GM12873 (cell line): ENCODE results near the gene ACER2.

Experiments used
- TF ChIP-seq, protein P1 (sequence below): IDR thresholded peaks from 2 replicates; pipeline ENCODE4 v1.5.1; 2012; ENCODE audit warnings: low read depth, mild to moderate bottlenecking, moderate library complexity, low read length, control low read depth; ENCODE audit not compliant: insufficient read depth; ENCODE audit errors: missing control alignments

The ACER2 gene

DNA sequence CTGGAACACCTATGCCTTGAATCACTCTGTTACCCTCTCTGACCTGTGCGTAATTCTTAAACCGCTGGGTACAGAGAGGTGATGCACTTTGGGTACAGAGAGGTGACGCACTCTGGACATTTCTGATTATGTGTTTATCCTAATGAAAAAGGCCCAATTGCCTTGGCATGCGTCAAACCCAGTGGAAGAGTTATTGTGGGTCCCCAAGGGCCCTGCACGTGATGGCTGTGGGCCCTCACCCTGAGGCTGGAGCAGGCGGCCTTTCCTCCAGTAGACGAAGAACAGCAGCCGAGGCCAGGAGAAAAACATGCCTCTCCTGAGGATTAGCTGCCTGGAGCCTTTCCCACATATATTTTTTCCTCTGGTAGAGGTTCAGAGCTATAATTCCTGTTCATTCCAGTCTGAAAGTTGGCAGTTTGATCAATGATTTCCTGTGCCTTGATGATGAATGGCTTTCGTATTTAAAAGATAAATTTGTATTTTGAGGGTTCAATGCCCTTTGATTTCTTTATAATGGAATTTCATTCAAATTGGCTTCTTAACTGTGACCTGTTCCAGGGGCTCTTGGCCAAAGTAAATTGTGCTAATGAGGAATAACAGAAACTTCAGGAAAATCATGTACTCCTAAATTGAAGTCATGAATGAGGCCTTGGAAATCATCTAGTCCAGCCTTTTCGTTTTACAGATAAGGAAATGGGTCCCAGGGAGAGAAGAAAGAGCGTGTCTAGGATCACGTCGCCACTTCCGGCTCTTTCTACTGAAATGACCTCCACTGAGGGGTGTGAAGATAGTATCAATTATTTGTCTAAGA lies 22.8 kb downstream of the ACER2 start:
- TF ChIP-seq, protein P1, sequence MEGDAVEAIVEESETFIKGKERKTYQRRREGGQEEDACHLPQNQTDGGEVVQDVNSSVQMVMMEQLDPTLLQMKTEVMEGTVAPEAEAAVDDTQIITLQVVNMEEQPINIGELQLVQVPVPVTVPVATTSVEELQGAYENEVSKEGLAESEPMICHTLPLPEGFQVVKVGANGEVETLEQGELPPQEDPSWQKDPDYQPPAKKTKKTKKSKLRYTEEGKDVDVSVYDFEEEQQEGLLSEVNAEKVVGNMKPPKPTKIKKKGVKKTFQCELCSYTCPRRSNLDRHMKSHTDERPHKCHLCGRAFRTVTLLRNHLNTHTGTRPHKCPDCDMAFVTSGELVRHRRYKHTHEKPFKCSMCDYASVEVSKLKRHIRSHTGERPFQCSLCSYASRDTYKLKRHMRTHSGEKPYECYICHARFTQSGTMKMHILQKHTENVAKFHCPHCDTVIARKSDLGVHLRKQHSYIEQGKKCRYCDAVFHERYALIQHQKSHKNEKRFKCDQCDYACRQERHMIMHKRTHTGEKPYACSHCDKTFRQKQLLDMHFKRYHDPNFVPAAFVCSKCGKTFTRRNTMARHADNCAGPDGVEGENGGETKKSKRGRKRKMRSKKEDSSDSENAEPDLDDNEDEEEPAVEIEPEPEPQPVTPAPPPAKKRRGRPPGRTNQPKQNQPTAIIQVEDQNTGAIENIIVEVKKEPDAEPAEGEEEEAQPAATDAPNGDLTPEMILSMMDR, result no peak

GRCh38 chr9:19432473-19432872 lies 23.7 kb downstream of the ACER2 start:
- TF ChIP-seq, protein P1, result no peak

GRCh38 chr9:19440376-19440775 lies 31.6 kb downstream of the ACER2 start:
- TF ChIP-seq, protein P1, result no peak

- TF ChIP-seq, protein P1, result no peak
These were observed 32.2 kb downstream of the ACER2 start for GRCh38 chr9:19440823-19441580.

DNA sequence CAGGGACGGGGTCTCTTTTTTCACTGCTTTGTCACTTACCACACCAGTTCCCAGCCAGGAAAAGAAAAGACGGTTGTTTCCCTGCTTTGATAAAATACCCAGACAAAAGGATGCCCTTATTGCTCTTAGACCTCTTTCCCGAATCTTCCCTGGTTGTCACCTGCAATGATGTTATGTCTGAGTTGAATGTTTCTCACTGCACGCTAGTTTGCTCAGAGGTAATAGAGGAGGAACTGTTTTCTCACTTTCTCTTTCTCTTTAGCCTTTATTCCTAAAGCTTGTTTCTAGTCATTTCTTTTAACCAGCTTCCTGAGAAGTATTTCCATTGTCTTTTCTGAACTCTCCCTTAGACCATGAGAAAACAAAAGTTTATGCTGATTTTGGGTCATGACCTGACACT lies 32.9 kb downstream of the ACER2 start:
- TF ChIP-seq, protein P1, result no peak

GRCh38 chr9:19442240-19442639 lies 33.4 kb downstream of the ACER2 start:
- TF ChIP-seq, protein P1, result no peak

- TF ChIP-seq, protein P1, result no peak
These were observed 36.6 kb downstream of the ACER2 start for GRCh38 chr9:19445452-19445851.
